Uterus (tissue), 4 donors: Measurements from ENCODE around the gene BROX. TPM values are rescaled to one million over a fixed set of nuclear protein-coding genes. Genes with fewer than 3 reads are reported as not detected.

ENCODE experiments used
- DNase-seq, 2 donors: peaks; one replicate each; pipeline ENCODE4 v3.0.0-alpha.2; 2019 to 2020
- H3K27ac ChIP-seq, 2 donors: fragments of 200-600 bp; sonication (generic); 1 replicate in 1 of 2; 2 replicates in 1 of 2; pipeline ENCODE4 v1.5.1; 2016 to 2018
- H3K27me3 ChIP-seq, 2 donors: fragments of 200-600 bp; sonication (generic); one replicate each; pipeline ENCODE4 v1.5.1; 2018 to 2019; ENCODE audit warnings: control low read depth in 1 of 2
- H3K36me3 ChIP-seq, 2 donors: fragments of 200-600 bp; sonication (generic); one replicate each; pipeline ENCODE4 v1.5.1; 2019; ENCODE audit warnings: control low read depth in 1 of 2
- H3K4me1 ChIP-seq, 2 donors: fragments of 200-600 bp; sonication (generic); one replicate each; pipeline ENCODE4 v1.5.1; 2018 to 2019; ENCODE audit warnings: control low read depth in 1 of 2
- H3K4me3 ChIP-seq, 2 donors: fragments of 200-600 bp; sonication (generic); 1 replicate in 1 of 2; 2 replicates in 1 of 2; pipeline ENCODE4 v1.5.1; 2018 to 2019; ENCODE audit warnings: mild to moderate bottlenecking in 1 of 2
- H3K9me3 ChIP-seq, 2 donors: fragments of 200-600 bp; sonication (generic); one replicate each; pipeline ENCODE4 v1.5.1; 2019; ENCODE audit warnings: control low read depth in 1 of 2
- POLR2A ChIP-seq, 2 donors: fragments of 450-650 bp; IDR thresholded peaks; one replicate each; pipeline ENCODE4 v1.6.1; 2016; ENCODE audit warnings: antibody characterized with exemption in 2 of 2, mild to moderate bottlenecking in 1 of 2, moderate library complexity in 1 of 2
- intact Hi-C: fragments of 100-400 bp; cut with DNase I; formaldehyde crosslinking; loops from one replicate; pipeline ENCODE4 v1.15.1; 2023; ENCODE audit warnings: low total_unique reads
- total RNA-seq, 4 donors: library from RNA; depleted of rRNA in 3 of 4; stranded (reverse); fragments of >200 nt in 3 of 4; gene quantifications; one replicate each; pipeline versions ENCODE4 v1.1.0 to v1.2.4, GENCODE V29; 2014 to 2023
- TF ChIP-seq, protein P1 (sequence below), 4 experiments: fragments of 200-600 bp in 2 of 4; fragments of 450-650 bp in 2 of 4; sonication (generic) in 2 of 4; IDR thresholded peaks; one replicate each; pipeline ENCODE4 v1.5.1; 2016 to 2019; ENCODE audit warnings: antibody characterized with exemption in 4 of 4, mild to moderate bottlenecking in 2 of 4, moderate library complexity in 1 of 4
- donor health status: DM: yes; HTN: yes; CAD: no.

BROX gene
- total RNA-seq, 4 donors from 2014 or later = 12.1 to 74.7 (median 32.2) TPM

DNA sequence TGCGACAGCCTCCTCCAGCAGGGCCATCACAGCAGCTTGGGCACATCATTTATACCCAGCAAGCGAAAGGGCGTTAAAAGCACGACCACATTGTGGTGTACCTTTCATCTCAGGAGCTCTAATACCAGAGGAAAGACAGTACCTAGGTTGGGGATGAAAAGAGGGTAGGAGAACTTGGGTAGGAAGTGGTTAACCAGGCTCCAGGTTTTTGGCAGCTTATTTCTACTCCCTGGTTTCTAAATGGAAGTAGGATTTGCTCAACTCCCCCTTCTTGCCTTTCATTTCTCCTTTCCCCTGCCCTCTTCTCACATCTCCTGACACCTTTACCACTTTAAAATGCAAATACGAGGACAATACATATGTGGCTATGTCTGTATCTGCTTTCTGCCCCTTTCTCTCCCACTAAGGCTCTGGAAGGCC, 54.8 kb downstream of the BROX start:
- no peak overlapping the region for H3K27ac ChIP-seq
- H3K36me3 ChIP-seq = no peaks in the 10 kb centered on the region
- intact Hi-C loops = no loop called here
- no peak for DNase-seq
- no peaks in the 10 kb centered on the region for H3K4me1 ChIP-seq
- H3K4me3 ChIP-seq = no peak overlapping the region
- no peaks in the 10 kb centered on the region for H3K27me3 ChIP-seq
- peaks cover 0 to 5% of the 10 kb centered on the region in 2 donors for H3K9me3 ChIP-seq
- TF ChIP-seq, protein P1, sequence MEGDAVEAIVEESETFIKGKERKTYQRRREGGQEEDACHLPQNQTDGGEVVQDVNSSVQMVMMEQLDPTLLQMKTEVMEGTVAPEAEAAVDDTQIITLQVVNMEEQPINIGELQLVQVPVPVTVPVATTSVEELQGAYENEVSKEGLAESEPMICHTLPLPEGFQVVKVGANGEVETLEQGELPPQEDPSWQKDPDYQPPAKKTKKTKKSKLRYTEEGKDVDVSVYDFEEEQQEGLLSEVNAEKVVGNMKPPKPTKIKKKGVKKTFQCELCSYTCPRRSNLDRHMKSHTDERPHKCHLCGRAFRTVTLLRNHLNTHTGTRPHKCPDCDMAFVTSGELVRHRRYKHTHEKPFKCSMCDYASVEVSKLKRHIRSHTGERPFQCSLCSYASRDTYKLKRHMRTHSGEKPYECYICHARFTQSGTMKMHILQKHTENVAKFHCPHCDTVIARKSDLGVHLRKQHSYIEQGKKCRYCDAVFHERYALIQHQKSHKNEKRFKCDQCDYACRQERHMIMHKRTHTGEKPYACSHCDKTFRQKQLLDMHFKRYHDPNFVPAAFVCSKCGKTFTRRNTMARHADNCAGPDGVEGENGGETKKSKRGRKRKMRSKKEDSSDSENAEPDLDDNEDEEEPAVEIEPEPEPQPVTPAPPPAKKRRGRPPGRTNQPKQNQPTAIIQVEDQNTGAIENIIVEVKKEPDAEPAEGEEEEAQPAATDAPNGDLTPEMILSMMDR (IDR thresholded peaks at IDR 0.05) = no peak
- no peak for TF ChIP-seq POLR2A (IDR thresholded peaks at IDR 0.05)

DNA sequence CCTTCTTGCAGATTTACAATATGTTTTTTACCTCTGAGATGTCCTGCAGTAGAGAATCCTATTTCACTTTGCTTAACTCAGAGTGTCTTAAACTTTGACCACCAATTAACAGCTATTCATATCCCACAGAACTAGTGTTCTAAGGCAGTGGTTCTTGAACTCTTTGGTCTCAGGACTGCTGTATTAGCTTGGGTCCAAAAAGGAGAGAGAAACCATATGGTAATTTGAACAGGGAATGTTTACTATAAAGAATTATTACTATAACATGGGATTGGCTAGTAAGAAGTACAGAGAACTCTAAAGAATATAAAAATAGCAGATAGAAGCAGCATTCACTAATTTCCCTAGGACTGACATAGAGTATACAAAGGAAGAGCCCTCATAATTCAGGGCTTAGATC, 56.2 kb downstream of the BROX start:
- no peak overlapping the region for H3K4me3 ChIP-seq
- no peak overlapping the region for H3K27ac ChIP-seq
- intact Hi-C loops = no loop called here
- H3K36me3 ChIP-seq = no peaks in the 10 kb centered on the region
- H3K4me1 ChIP-seq = no peaks in the 10 kb centered on the region
- DNase-seq = no peak
- H3K9me3 ChIP-seq = peaks cover 0 to 5% of the 10 kb centered on the region in 2 donors
- H3K27me3 ChIP-seq = no peaks in the 10 kb centered on the region
- no peak for TF ChIP-seq POLR2A (IDR thresholded peaks at IDR 0.05)
- TF ChIP-seq, protein P1 (IDR thresholded peaks at IDR 0.05) = no peak

GRCh38 chr1:222769181-222769580, 56.8 kb downstream of the BROX start:
- H3K27me3 ChIP-seq = no peaks in the 10 kb centered on the region
- intact Hi-C loops = no loop called here
- DNase-seq = no peak
- TF ChIP-seq POLR2A (IDR thresholded peaks at IDR 0.05) = no peak
- TF ChIP-seq, protein P1 (IDR thresholded peaks at IDR 0.05) = no peak
- peaks cover 0 to 5% of the 10 kb centered on the region in 2 donors for H3K9me3 ChIP-seq
- no peak overlapping the region for H3K4me3 ChIP-seq
- H3K36me3 ChIP-seq = no peaks in the 10 kb centered on the region
- H3K27ac ChIP-seq = no peak overlapping the region
- H3K4me1 ChIP-seq = no peaks in the 10 kb centered on the region

DNA sequence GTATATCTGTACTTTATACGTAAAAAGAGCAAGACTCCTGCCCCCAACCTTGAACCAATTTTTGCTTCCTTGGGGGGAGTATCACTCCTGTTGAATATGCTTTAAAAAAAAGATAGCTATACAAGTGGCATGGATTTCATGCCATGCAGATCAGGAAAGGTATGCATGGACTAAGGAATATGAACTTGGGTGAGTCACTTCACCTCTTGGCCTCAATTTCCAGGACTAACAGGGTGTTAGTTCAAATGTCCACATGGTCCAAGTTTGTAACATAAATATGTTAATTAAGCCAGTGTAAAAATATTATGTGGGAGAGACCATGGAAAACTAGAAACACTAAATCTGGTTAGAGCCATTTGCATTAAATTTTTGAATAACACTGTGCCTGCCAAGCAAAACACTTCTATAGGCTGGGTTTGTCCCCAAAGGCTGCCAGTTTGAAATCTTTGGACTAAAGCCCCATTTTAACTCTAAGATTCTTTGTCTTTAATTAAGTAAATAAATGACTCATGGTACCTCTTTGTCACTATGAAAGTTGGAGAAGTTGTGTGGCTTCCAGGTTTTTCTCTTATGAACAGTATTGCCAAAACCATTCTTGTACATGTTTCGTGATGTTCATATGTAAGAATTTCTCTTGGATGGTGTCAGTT, 57.7 kb downstream of the BROX start:
- H3K4me3 ChIP-seq = no peak overlapping the region
- no peaks in the 10 kb centered on the region for H3K4me1 ChIP-seq
- intact Hi-C loops = no loop called here
- no peak overlapping the region for H3K27ac ChIP-seq
- H3K27me3 ChIP-seq = no peaks in the 10 kb centered on the region
- no peak for DNase-seq
- TF ChIP-seq, protein P1 (IDR thresholded peaks at IDR 0.05) = no peak
- no peak for TF ChIP-seq POLR2A (IDR thresholded peaks at IDR 0.05)
- no peaks in the 10 kb centered on the region for H3K36me3 ChIP-seq
- peaks cover 0 to 5% of the 10 kb centered on the region in 2 donors for H3K9me3 ChIP-seq

- Histone ChIP-seq H3K9me3 (peaks cover 0 to 5% of the 10 kb centered on the region in 2 donors), H3K36me3 (no peaks in the 10 kb centered on the region), H3K27me3 (no peaks in the 10 kb centered on the region), H3K4me1 (no peaks in the 10 kb centered on the region), H3K4me3 (no peak overlapping the region), H3K27ac (no peak overlapping the region)
- intact Hi-C loops = no loop called here
- no peak for DNase-seq
- no peak for TF ChIP-seq POLR2A (IDR thresholded peaks at IDR 0.05)
- TF ChIP-seq, protein P1 (IDR thresholded peaks at IDR 0.05) = no peak
Measured at GRCh38 chr1:222772996-222773379, 60.6 kb downstream of the BROX start.
